IPS-15b (cell line): ENCODE measurements around the gene RBFA.
A peak's percentile ranks its signal among the peaks of the same experiment; 100 is the strongest.

Source experiments
- H3K27me3 ChIP-seq: one replicate; pipeline ENCODE4 v1.6.1; 2013; ENCODE audit warnings: low read length; ENCODE audit not compliant: control insufficient read depth, insufficient read depth
- H3K36me3 ChIP-seq: one replicate; pipeline ENCODE4 v1.6.1; 2013; ENCODE audit warnings: low read length; ENCODE audit not compliant: control insufficient read depth, insufficient read depth
- H3K4me1 ChIP-seq: one replicate; pipeline ENCODE4 v1.6.1; 2013; ENCODE audit warnings: mild to moderate bottlenecking, low read length; ENCODE audit not compliant: control insufficient read depth, insufficient read depth
- H3K4me3 ChIP-seq: one replicate; pipeline ENCODE4 v1.5.1; 2013; ENCODE audit warnings: low read depth, low read length
- H3K9ac ChIP-seq: one replicate; pipeline ENCODE4 v1.6.1; 2013; ENCODE audit warnings: low read depth, mild to moderate bottlenecking, low read length
- H3K9me3 ChIP-seq: one replicate; pipeline ENCODE4 v1.6.1; 2013; ENCODE audit warnings: mild to moderate bottlenecking, low read length; ENCODE audit not compliant: control insufficient read depth, insufficient read depth

Gene RBFA

GRCh38 chr18:80033181-80034067 is 810 bp upstream of the RBFA start:
- peak overlapping the region; percentile 47 for H3K9ac ChIP-seq

GRCh38 chr18:80034852-80035406 is 695 bp downstream of the RBFA start:
- Histone ChIP-seq H3K36me3 (peaks cover 6% of the 10 kb centered on the region), H3K27me3 (no peaks in the 10 kb centered on the region), H3K4me3 (peak overlapping the region; percentile 89)

More at GRCh38 chr18:80033181-80034067, 810 bp upstream of the RBFA start:
- Histone ChIP-seq H3K9me3 (no peaks in the 10 kb centered on the region), H3K36me3 (peaks cover 6% of the 10 kb centered on the region), H3K4me3 (peak overlapping the region; percentile 82), H3K4me1 (peaks cover 8% of the 10 kb centered on the region), H3K27me3 (no peaks in the 10 kb centered on the region)

GRCh38 chr18:80035997-80036396 is 1.8 kb downstream of the RBFA start:
- Histone ChIP-seq H3K9me3 (no peaks in the 10 kb centered on the region), H3K36me3 (peaks cover 6% of the 10 kb centered on the region), H3K9ac (no peak overlapping the region), H3K4me1 (peaks cover 8% of the 10 kb centered on the region), H3K4me3 (no peak overlapping the region), H3K27me3 (no peaks in the 10 kb centered on the region)

More at GRCh38 chr18:80034852-80035406, 695 bp downstream of the RBFA start:
- H3K9me3 ChIP-seq: no peaks in the 10 kb centered on the region
- H3K9ac ChIP-seq: peak overlapping the region; percentile 76
- peaks cover 8% of the 10 kb centered on the region for H3K4me1 ChIP-seq

- peaks cover 8% of the 10 kb centered on the region for H3K4me1 ChIP-seq
Observed at GRCh38 chr18:80037300-80037699, 3.1 kb downstream of the RBFA start.

GRCh38 chr18:80037869-80038630 is 3.8 kb downstream of the RBFA start:
- no peaks in the 10 kb centered on the region for H3K9me3 ChIP-seq
- H3K9ac ChIP-seq: no peak overlapping the region
- no peaks in the 10 kb centered on the region for H3K27me3 ChIP-seq
- H3K36me3 ChIP-seq: peaks cover 6% of the 10 kb centered on the region
- peaks cover 8% of the 10 kb centered on the region for H3K4me1 ChIP-seq
- no peak overlapping the region for H3K4me3 ChIP-seq

More at GRCh38 chr18:80037300-80037699, 3.1 kb downstream of the RBFA start:
- peaks cover 6% of the 10 kb centered on the region for H3K36me3 ChIP-seq
- H3K27me3 ChIP-seq: no peaks in the 10 kb centered on the region
- H3K4me3 ChIP-seq: no peak overlapping the region
- H3K9me3 ChIP-seq: no peaks in the 10 kb centered on the region
- H3K9ac ChIP-seq: no peak overlapping the region

- Histone ChIP-seq H3K9ac (no peak overlapping the region), H3K4me3 (no peak overlapping the region), H3K27me3 (no peaks in the 10 kb centered on the region), H3K4me1 (peaks cover 4% of the 10 kb centered on the region), H3K36me3 (peaks cover 22% of the 10 kb centered on the region), H3K9me3 (no peaks in the 10 kb centered on the region)
Observed at GRCh38 chr18:80040515-80040914, 6.3 kb downstream of the RBFA start.

GRCh38 chr18:80041424-80041823 is 7.2 kb downstream of the RBFA start:
- peaks cover 2% of the 10 kb centered on the region for H3K4me1 ChIP-seq
- H3K9me3 ChIP-seq: no peaks in the 10 kb centered on the region
- no peaks in the 10 kb centered on the region for H3K27me3 ChIP-seq
- peaks cover 29% of the 10 kb centered on the region for H3K36me3 ChIP-seq
- H3K4me3 ChIP-seq: no peak overlapping the region
- no peak overlapping the region for H3K9ac ChIP-seq

GRCh38 chr18:80042785-80043184 is 8.6 kb downstream of the RBFA start:
- Histone ChIP-seq H3K27me3 (no peaks in the 10 kb centered on the region), H3K9ac (no peak overlapping the region), H3K36me3 (peaks cover 30% of the 10 kb centered on the region), H3K4me3 (no peak overlapping the region), H3K4me1 (peaks cover 2% of the 10 kb centered on the region), H3K9me3 (no peaks in the 10 kb centered on the region)

- no peaks in the 10 kb centered on the region for H3K4me1 ChIP-seq
- H3K9ac ChIP-seq: no peak overlapping the region
- H3K4me3 ChIP-seq: no peak overlapping the region
- peaks cover 37% of the 10 kb centered on the region for H3K36me3 ChIP-seq
- no peaks in the 10 kb centered on the region for H3K27me3 ChIP-seq
- no peaks in the 10 kb centered on the region for H3K9me3 ChIP-seq
Observed at GRCh38 chr18:80044072-80044471, 9.8 kb downstream of the RBFA start.

- Histone ChIP-seq H3K9me3 (peaks cover 5% of the 10 kb centered on the region), H3K4me3 (no peak overlapping the region), H3K9ac (no peak overlapping the region), H3K36me3 (peaks cover 53% of the 10 kb centered on the region), H3K27me3 (no peaks in the 10 kb centered on the region), H3K4me1 (no peaks in the 10 kb centered on the region)
Observed at GRCh38 chr18:80046011-80046410, 11.8 kb downstream of the RBFA start.

GRCh38 chr18:80046431-80046830 is 12.2 kb downstream of the RBFA start:
- Histone ChIP-seq H3K36me3 (peaks cover 54% of the 10 kb centered on the region), H3K9me3 (peaks cover 5% of the 10 kb centered on the region), H3K4me1 (no peaks in the 10 kb centered on the region), H3K27me3 (no peaks in the 10 kb centered on the region), H3K4me3 (no peak overlapping the region), H3K9ac (no peak overlapping the region)
